Kidney epithelial cell (primary cell): ENCODE measurements around the gene HIPK3. TPM values are rescaled to one million over a fixed set of nuclear protein-coding genes. Genes with fewer than 3 reads are reported as not detected.
A peak's percentile ranks its signal among the peaks of the same experiment; 100 is the strongest.

Experiments used
- DNase-seq: peaks from one replicate; pipeline ENCODE4 v3.0.0-alpha.2; 2010; ENCODE audit warnings: low read depth
- H3K27me3 ChIP-seq: 2 replicates; pipeline ENCODE4 v1.6.0; 2011; ENCODE audit warnings: low read length; ENCODE audit not compliant: control insufficient read depth, insufficient read depth
- H3K36me3 ChIP-seq: 2 replicates; pipeline ENCODE4 v1.5.1; 2011; ENCODE audit warnings: low read length; ENCODE audit not compliant: control insufficient read depth, insufficient read depth
- H3K4me3 ChIP-seq: 2 replicates; pipeline ENCODE4 v1.5.1; 2011; ENCODE audit warnings: low read depth, mild to moderate bottlenecking, control low read depth, low read length
- CTCF ChIP-seq: IDR thresholded peaks from 2 replicates; pipeline ENCODE4 v1.5.1; 2011; ENCODE audit warnings: mild to moderate bottlenecking, moderate library complexity, low read length, control low read depth, inconsistent platforms; ENCODE audit not compliant: insufficient read depth, poor library complexity, severe bottlenecking
- total RNA-seq: library from RNA; depleted of rRNA; stranded (reverse); fragments of >200 nt; gene quantifications from 2 replicates; pipeline ENCODE4 v1.2.3, GENCODE V29; 2015

Gene HIPK3
- total RNA-seq, 1 donor from 2014 or later: 66.8 TPM

- no peak overlapping the region for H3K4me3 ChIP-seq
- no peak for DNase-seq
- TF ChIP-seq CTCF: no peak
- no peaks in the 10 kb centered on the region for H3K36me3 ChIP-seq
- no peaks in the 10 kb centered on the region for H3K27me3 ChIP-seq
Measured at GRCh38 chr11:33315822-33316221, 58.6 kb downstream of the HIPK3 start.

DNA sequence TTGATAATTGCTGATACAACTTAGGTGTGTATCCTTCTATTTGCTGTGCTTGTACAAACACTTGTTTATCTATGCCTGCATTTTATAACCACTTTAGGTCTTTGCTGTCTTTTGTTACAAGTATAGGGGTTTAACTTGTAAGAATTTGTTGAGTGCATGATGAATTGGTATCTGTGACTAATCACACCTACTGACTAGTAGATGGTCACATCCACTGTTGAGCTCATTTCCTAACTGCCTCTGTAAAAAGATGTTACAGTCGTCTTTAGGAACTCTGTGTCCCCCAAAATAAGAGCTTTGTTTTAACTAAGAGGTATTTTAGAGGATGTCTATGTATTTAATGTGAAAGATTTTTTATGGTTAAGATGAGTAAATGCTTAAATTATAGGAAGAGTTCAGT lies 60.5 kb downstream of the HIPK3 start:
- peak; percentile 12 for DNase-seq

GRCh38 chr11:33320016-33320813 lies 63.0 kb downstream of the HIPK3 start:
- no peaks in the 10 kb centered on the region for H3K27me3 ChIP-seq
- H3K4me3 ChIP-seq: no peak overlapping the region
- no peaks in the 10 kb centered on the region for H3K36me3 ChIP-seq
- TF ChIP-seq CTCF: no peak
- DNase-seq: no peak

More for the DNA sequence above, 60.5 kb downstream of the HIPK3 start:
- no peaks in the 10 kb centered on the region for H3K36me3 ChIP-seq
- no peak for TF ChIP-seq CTCF
- H3K27me3 ChIP-seq: no peaks in the 10 kb centered on the region
- H3K4me3 ChIP-seq: no peak overlapping the region

DNA sequence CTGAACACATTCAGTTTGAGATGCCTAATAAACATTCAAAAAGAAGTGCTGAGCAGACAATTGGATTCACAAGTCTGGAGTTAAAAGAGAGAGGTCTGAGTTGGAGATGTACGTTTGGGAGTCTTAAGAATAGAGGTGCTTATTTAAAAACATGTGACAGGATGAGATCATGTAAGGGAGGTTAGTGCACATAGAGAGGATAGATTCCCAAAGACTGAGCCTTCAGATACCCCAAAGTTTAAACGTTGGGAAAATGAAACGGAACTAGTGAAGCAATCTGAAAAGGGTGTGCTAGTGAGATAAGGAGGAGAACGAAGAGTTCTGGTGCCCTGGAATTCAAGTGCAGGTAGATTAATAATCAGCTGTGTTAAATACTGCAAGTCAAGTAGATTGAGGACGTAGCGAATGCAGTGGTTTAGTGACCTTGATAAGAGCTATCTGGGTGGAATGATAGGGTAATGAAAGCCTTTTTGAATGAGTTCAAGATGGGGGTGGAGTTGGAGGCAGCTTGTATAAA lies 63.7 kb downstream of the HIPK3 start:
- no peak for TF ChIP-seq CTCF

DNA sequence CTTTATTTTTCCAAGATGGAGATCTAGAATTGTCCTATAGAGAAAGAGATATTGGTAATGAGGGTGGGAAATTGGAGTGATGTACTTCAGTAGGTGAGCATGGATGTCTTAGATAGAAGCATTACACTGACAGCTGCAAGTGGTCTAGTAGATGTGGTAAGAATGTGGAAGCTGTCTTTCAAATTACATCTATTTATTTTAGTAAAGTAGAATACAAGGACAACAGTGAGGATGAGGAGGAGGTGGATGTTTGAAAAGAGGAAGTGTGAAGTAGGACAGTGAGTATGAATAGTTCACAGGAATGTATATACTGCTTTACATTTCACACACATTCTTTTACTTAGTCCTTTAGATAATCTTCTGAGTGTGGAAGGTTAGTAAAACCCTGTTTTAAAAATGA lies 64.2 kb downstream of the HIPK3 start:
- no peaks in the 10 kb centered on the region for H3K36me3 ChIP-seq
- no peak for TF ChIP-seq CTCF
- no peak overlapping the region for H3K4me3 ChIP-seq
- no peak for DNase-seq
- H3K27me3 ChIP-seq: no peaks in the 10 kb centered on the region

More for the DNA sequence above, 63.7 kb downstream of the HIPK3 start:
- Histone ChIP-seq H3K36me3 (no peaks in the 10 kb centered on the region), H3K27me3 (no peaks in the 10 kb centered on the region), H3K4me3 (no peak overlapping the region)
- no peak for DNase-seq
